Mucosa of stomach (tissue), 1 donor: ENCODE measurements around the gene OXSR1.

Experiments used
- H3K27me3 ChIP-seq: one replicate; pipeline ENCODE4 v1.7.0; 2013; ENCODE audit warnings: mild to moderate bottlenecking, low read length; ENCODE audit not compliant: control insufficient read depth, insufficient read depth
- H3K36me3 ChIP-seq: one replicate; pipeline ENCODE4 v1.7.0; 2013; ENCODE audit warnings: low read length; ENCODE audit not compliant: control insufficient read depth, insufficient read depth
- H3K4me1 ChIP-seq: one replicate; pipeline ENCODE4 v1.7.0; 2013; ENCODE audit warnings: mild to moderate bottlenecking, low read length; ENCODE audit not compliant: control insufficient read depth, insufficient read depth
- H3K4me3 ChIP-seq: one replicate; pipeline ENCODE4 v1.7.0; 2013; ENCODE audit warnings: low read length
- H3K9ac ChIP-seq: one replicate; pipeline ENCODE4 v1.7.0; 2013; ENCODE audit warnings: mild to moderate bottlenecking, low read length, moderate library complexity
- H3K9me3 ChIP-seq: one replicate; pipeline ENCODE4 v1.7.0; 2013; ENCODE audit warnings: mild to moderate bottlenecking, low read length, moderate library complexity; ENCODE audit not compliant: control insufficient read depth
- donor health status: Pancreatic carcinoma.

OXSR1 gene

DNA sequence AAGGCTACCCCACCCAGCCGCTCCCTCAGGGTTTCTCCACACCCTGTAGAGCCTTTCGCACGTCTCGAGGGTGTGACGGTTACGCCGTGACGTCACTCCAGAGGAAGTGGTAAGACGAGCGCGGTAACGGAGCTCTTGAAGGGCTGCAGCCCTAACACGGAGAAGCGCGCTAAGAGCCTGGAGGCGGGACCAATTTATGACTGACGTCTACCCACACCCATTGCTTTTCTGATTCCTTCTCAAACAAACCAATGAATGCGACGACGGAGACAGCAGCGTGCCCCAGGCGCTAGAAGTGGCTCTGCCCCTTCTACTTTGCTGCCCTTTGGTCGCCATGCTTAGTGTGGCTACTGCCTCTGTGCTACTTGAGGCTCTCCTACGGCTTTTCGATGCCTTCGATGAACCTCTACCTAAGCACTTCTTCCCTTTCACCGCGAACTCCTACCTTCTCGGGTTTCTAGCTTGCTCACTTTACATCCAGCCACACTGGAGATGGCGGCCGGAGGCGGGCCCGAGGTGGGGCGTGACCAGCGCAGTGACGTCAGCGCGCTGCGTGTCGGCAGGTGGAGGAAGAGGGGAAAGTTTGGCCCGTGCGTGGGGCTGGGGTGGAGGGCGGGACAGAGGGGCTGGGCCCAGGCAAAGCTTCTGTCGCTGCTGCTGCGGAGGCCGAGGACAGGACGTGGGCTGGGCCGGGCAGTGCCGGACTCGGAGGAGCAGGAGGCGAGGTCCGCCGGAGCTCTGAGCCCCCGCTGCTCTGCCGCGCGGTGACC lies at the start of gene OXSR1:
Gene OXSR1 (plus strand): TSS at position 586 of the 770 bp plus-strand sequence. CDS start 340 bp downstream, outside the sequence.
- Histone ChIP-seq H3K9ac (peak within 1 kb of the TSS; percentile 80), H3K4me3 (peak within 1 kb of the TSS; percentile 57), H3K4me1 (peaks cover 22% of the 10 kb centered on the region), H3K9me3 (no peaks in the 10 kb centered on the region), H3K36me3 (no peaks in the 10 kb centered on the region), H3K27me3 (no peaks in the 10 kb centered on the region)

DNA sequence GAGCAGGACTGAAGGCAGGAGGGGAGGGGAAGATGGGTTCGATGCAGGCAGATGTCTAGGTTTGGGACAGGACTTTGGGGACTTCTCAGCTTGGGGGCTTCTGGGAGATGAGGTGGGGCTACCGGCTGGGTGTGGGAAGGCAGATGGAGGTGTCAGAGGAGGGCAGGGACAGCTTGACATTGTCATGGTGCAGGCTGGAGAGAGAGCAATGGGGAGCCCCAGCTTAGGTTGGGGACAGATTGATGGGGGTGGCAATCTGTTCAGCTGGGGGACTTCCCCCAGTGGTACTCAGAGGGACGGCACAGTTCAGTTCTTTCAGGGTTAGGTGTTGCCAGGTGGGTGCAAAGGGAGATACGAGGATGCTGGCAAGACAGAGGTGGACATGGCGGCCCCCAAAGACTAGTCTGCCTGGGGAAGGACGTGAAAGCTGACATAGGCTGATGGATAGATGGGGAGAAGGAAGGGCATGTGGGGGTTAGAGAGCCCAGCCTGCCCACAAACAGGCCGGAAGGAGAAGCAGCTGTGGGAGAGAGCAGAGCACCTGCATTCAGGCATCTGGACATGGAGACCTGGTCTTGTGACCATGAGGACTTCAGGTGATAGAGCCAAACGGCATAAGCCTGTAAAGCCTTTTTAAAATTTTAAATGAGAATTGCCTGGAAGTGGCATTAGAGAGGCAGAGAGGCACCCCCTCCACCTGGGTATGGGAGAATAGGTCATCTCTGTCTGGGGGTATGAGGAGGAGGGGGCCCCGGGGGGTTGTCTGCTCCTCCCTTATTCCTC lies 49.5 kb upstream of the OXSR1 start:
- no peak overlapping the region for H3K4me3 ChIP-seq
- no peak overlapping the region for H3K9ac ChIP-seq
- peaks cover 5% of the 10 kb centered on the region for H3K4me1 ChIP-seq
- H3K27me3 ChIP-seq = no peaks in the 10 kb centered on the region
- H3K36me3 ChIP-seq = no peaks in the 10 kb centered on the region
- H3K9me3 ChIP-seq = no peaks in the 10 kb centered on the region

DNA sequence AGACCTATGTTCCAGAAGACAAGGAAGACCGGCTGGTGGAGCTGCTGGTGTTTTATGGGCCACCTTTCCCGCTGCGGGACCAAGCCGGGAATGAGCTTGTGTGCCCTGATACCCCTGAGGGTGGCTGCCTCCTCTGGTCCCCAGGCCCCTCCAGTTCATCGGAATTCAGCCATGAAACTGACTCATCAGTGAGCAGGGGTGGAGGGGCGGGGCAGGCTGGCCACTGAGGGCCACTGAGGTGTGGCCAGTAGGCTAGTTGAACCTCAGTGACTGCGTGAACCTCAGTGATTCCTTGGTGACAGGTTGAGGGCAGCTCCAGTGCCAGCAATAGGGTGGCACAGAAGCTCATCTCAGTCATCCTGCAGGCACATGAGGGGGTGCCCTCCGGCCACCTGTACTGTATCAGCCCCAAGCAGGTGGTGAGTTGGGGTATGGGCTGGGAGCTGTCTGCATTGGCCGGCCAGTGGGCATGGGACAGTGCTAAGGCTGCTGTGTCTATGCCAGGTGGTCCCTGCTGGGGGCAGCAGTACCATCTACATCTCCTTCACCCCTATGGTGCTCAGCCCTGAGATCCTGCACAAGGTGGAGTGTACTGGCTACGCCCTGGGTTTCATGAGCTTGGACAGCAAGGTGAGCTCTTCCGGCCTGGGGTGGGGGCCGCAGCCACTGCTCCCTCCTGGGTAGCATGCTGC lies 48.7 kb upstream of the OXSR1 start:
- Histone ChIP-seq H3K4me3 (no peak overlapping the region), H3K4me1 (peaks cover 5% of the 10 kb centered on the region), H3K36me3 (no peaks in the 10 kb centered on the region), H3K27me3 (no peaks in the 10 kb centered on the region), H3K9ac (no peak overlapping the region), H3K9me3 (no peaks in the 10 kb centered on the region)

DNA sequence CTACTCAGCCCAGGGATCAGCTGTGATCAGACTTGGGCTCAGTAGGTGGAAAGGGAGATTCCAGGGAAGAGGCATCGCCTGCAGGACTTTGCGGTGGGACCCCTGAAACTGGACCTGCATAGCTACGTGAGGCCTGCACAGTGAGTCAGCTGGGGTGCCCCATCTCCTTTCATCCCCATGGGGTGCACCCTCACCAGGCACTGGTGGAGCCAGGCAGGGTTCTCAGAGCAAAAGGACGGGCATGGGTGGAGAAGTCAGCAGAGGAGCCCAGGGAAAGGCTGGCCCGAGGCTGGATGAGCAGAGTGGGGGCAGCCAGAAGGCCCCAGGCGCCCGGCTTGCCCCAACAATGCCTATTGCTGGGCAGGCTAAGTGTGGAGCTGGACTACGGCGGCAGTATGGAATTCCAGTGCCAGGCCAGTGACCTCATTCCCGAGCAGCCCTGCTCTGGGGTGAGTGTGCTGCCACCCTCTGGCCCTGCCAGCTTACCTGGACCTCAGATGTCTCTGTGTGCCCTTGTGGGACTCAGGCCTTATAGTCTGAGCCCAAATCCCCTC lies 48.1 kb upstream of the OXSR1 start:
- Histone ChIP-seq H3K9me3 (no peaks in the 10 kb centered on the region), H3K4me1 (peaks cover 5% of the 10 kb centered on the region), H3K36me3 (no peaks in the 10 kb centered on the region), H3K9ac (no peak overlapping the region), H3K27me3 (no peaks in the 10 kb centered on the region), H3K4me3 (no peak overlapping the region)

DNA sequence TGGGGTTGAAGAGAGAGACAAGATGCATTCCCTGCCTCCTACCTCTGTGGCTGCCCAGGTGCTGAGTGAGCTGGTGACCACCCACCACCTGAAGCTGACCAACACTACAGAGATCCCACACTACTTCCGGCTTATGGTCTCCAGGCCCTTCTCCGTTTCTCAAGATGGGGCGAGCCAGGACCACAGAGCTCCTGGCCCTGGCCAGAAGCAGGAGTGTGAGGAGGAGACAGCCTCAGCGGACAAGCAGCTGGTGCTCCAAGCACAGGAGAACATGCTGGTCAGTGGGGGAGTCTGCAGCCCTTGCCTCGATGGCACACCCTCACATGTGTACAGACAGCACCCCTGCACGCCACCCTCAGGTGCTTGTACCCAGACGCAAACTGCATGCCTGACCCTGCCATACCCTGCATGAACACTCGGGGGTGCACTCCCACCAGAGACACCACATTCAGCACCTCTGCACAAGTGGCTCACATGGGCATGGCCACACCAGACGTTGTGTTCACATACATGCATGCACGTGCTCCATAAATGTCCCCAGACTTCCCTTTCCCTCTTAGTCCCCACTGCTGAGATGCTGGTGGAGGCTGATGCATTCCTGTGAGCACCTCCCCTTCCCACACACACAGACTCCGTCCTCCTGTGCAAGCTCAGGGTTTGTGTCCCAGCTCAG lies 47.5 kb upstream of the OXSR1 start:
- peaks cover 5% of the 10 kb centered on the region for H3K36me3 ChIP-seq
- no peak overlapping the region for H3K9ac ChIP-seq
- H3K4me3 ChIP-seq = no peak overlapping the region
- no peaks in the 10 kb centered on the region for H3K27me3 ChIP-seq
- no peaks in the 10 kb centered on the region for H3K9me3 ChIP-seq
- H3K4me1 ChIP-seq = peaks cover 5% of the 10 kb centered on the region

DNA sequence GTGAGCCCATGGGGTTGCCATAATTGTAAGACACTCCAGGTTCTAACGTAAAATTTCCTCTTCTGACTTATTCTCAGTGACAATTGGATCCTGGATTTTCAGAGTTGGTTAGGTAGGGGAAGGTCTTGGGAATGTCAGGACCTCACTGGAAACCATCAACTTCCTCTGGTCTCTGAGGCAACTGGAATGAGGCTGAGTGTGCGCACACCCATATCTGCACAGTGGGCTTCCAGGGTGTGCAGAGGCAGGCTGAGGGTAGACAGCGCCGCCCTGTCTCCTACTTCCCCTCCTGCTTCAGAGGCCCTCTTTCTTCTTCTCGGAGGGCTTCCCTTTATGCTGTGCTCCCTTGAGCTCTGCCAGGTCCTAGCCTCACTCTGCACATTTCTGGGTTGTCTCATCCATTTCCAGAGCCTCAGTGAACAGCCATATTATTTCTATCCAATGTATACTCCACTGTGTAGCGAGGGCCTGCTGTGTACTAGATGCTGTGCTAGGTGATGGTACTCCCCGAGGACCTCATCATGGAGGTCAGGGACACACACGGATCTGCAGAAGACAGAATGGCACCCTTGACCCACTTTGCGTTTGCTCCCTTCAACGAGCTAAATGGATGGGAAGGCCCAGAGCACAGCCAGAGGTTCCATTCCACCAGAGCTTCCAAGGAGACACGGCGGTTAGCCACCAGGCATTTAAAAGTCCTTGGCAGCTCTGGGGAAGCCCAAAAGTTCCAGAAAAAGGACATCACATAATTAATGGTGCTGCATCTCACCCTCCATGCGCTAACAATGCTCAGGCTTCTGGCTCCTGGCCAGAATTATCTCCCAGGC lies 46.7 kb upstream of the OXSR1 start:
- Histone ChIP-seq H3K27me3 (no peaks in the 10 kb centered on the region), H3K36me3 (peaks cover 9% of the 10 kb centered on the region), H3K4me1 (peaks cover 5% of the 10 kb centered on the region), H3K9ac (no peak overlapping the region), H3K9me3 (no peaks in the 10 kb centered on the region), H3K4me3 (no peak overlapping the region)

DNA sequence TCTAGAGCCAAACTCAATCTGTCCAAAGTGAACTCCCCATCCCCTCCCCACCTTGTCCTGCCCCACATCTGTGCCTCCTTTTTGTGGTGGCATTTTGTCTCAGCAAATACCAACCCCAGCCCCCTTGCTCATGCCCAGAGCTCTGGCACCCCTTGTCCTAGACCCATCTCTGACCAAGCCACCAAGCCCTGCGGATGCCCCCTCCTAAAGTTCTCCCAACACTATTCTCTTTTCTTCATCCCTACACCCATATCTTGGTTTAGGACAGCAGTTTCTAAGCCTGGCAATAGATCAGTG lies 46.1 kb upstream of the OXSR1 start:
- Histone ChIP-seq H3K9ac (no peak overlapping the region), H3K9me3 (no peaks in the 10 kb centered on the region), H3K4me3 (no peak overlapping the region), H3K36me3 (peaks cover 9% of the 10 kb centered on the region), H3K27me3 (no peaks in the 10 kb centered on the region), H3K4me1 (peaks cover 5% of the 10 kb centered on the region)

DNA sequence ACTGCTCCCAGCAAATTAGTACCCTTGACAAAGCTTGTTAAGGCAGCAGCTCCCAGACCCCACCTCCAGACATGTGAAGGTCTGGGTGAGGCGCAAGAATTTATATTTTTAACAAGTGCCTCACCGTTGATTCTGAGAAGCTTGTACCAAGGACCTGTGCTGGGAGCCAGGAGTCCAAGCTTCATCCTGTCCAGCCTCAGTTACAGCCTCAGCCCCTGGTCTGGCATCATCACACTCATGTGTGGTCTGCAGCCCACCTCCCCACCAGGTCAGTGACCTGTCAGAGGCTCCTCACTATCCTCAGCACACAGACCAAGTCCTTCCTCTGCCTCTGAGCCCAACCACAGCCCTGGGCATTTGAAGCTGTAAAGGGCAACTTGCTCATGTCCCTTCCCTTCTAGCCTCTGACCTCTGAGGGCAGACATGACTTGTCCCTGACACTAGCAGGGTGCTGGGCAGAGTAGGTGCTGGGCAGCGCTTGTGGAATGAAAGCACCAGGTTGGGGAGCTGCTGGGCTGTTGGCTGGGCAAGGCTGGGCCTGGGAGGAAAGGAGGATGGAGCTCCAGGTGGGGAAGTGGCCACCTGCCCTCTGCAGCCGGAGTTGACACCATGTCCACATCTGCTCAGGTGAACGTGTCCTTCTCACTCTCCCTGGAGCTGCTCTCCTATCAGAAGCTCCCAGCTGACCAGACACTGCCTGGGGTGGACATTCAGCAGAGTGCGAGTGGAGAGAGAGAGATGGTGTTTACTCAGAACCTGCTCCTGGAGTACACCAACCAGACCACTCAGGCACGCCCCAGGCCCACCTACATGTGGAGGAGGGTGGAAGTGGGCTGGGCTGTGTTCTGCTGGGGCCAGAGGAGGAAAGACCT lies 45.3 kb upstream of the OXSR1 start:
- peaks cover 9% of the 10 kb centered on the region for H3K36me3 ChIP-seq
- no peak overlapping the region for H3K9ac ChIP-seq
- no peaks in the 10 kb centered on the region for H3K9me3 ChIP-seq
- no peaks in the 10 kb centered on the region for H3K27me3 ChIP-seq
- H3K4me3 ChIP-seq = no peak overlapping the region
- H3K4me1 ChIP-seq = peaks cover 5% of the 10 kb centered on the region

DNA sequence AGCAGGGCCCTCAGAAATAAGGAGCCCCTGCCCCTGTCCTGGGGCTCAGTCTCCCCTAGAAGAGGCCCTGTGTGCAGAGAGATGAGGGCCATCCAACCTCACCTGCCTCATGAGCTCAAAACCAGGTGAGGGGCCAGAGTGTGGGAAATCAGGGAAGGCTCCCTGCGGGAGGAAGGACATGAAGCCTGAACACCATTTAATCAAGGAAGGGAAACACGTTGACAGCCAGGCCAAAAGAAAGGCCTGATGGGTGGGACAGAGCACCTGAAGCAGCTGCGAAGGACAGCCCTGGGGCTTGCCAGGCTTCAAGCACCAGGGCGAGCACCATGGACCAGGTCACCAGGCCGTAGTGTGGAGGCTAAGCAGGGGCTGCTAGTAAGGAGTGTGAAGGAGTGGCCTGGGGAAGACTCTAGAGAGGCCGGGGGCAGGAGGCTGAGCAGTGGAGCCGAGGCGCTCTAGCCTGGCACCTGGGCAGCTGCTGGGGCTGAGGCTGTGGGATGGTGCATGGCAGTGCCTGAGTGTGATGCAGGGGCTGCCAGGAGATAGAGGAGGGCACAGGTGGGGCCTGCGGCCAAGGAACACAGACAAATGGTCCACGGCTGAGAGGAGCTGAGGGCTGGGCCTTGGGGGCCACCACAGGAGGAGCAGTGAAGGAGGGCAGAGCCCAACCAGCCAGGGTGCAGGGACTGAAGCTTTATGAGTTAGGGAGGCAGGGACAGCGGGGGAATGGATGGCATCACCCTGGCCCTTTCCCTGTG lies 44.5 kb upstream of the OXSR1 start:
- H3K36me3 ChIP-seq = peaks cover 14% of the 10 kb centered on the region
- H3K27me3 ChIP-seq = no peaks in the 10 kb centered on the region
- H3K9ac ChIP-seq = no peak overlapping the region
- peaks cover 5% of the 10 kb centered on the region for H3K4me1 ChIP-seq
- no peak overlapping the region for H3K4me3 ChIP-seq
- H3K9me3 ChIP-seq = no peaks in the 10 kb centered on the region

DNA sequence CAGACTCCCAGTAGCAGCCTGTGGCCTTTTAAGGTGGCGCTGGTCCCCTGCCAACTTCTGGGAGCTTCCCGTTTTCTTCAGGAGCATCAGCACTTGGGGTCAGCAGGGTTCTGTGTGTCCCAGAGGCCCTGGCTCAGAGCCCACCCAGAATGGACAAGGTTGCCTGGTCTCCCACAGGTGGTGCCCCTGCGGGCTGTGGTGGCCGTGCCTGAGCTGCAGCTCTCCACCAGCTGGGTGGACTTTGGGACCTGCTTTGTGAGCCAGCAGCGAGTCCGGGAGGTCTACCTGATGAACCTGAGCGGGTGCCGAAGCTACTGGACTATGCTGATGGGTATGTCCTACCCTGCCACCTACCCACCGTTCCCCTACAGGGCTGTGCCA lies 43.9 kb upstream of the OXSR1 start:
- Histone ChIP-seq H3K27me3 (no peaks in the 10 kb centered on the region), H3K36me3 (peaks cover 19% of the 10 kb centered on the region), H3K4me3 (no peak overlapping the region), H3K9me3 (no peaks in the 10 kb centered on the region), H3K9ac (no peak overlapping the region), H3K4me1 (peaks cover 4% of the 10 kb centered on the region)
